Panc1 (cell line): ENCODE measurements around the gene LMNTD1. TPM values are rescaled to one million over a fixed set of nuclear protein-coding genes. Genes with fewer than 3 reads are reported as not detected.
A peak's percentile ranks its signal among the peaks of the same experiment; 100 is the strongest.
"Not testable (repeated sequence)": the region's sequence is repeated elsewhere in the genome, so short reads cannot be mapped to it uniquely, and the experiment has no call there.

Experiments
- ATAC-seq: fragments of 200-7000 bp; cut with Tn5 transposase; 2 replicates; pipeline ENCODE4 v1.9.1; 2020; ENCODE audit warnings: mild to moderate bottlenecking, moderate library complexity
- BruUV-seq: library from RNA; stranded (reverse); fragments of 400-500 nt; replicated peaks from 2 replicates; lab custom pipeline; 2021; lab: Mats Ljungman, UMichigan
- CTCF ChIA-PET: fragments of 300-600 bp; sonication (Branson Sonifier 250); formaldehyde crosslinking; loops from one replicate; lab custom pipeline; 2022; ENCODE audit warnings: antibody characterized with exemption; lab: Charles Lee
- POLR2A ChIA-PET: fragments of 300-600 bp; sonication (Branson Sonifier 250); formaldehyde crosslinking; loops from one replicate; lab custom pipeline; 2022; ENCODE audit warnings: antibody characterized with exemption; lab: Charles Lee
- DNase-seq: peaks from one replicate; pipeline ENCODE4 v3.0.0-alpha.2; 2010; ENCODE audit warnings: low read depth, low spot score
- H3K27ac ChIP-seq: 2 replicates; pipeline ENCODE4 v1.5.1; 2011; ENCODE audit warnings: mild to moderate bottlenecking, low read length, inconsistent platforms
- H3K27me3 ChIP-seq: fragments of 200-500 bp; sonication (Bioruptor generic); 2 replicates; pipeline ENCODE4 v1.6.0; 2014; ENCODE audit warnings: low read length, inconsistent platforms; ENCODE audit not compliant: control insufficient read depth, insufficient read depth
- H3K36me3 ChIP-seq: fragments of 200-500 bp; sonication (Bioruptor generic); 2 replicates; pipeline ENCODE4 v1.5.1; 2014; ENCODE audit warnings: inconsistent platforms, mild to moderate bottlenecking, low read length, moderate library complexity; ENCODE audit not compliant: control insufficient read depth, insufficient read depth
- H3K4me1 ChIP-seq: 2 replicates; pipeline ENCODE4 v1.5.1; 2011; ENCODE audit warnings: inconsistent platforms, mild to moderate bottlenecking, low read length, moderate library complexity; ENCODE audit not compliant: control insufficient read depth, insufficient read depth
- H3K4me3 ChIP-seq, 2 experiments: 2 replicates each; pipeline ENCODE4 v1.5.1; 2011 to 2012; ENCODE audit warnings: low read depth in 2 of 2, low read length in 2 of 2, mild to moderate bottlenecking in 2 of 2, inconsistent platforms in 1 of 2, moderate library complexity in 1 of 2
- H3K9me3 ChIP-seq: fragments of 200-500 bp; sonication (Bioruptor generic); 2 replicates; pipeline ENCODE4 v1.5.1; 2014; ENCODE audit warnings: low read depth, mild to moderate bottlenecking, inconsistent platforms, low read length, moderate library complexity; ENCODE audit not compliant: control insufficient read depth, insufficient read depth
- in situ Hi-C: cut with HindIII; loops from 2 replicates; pipeline ENCODE4 v1.10.0; 2016; ENCODE audit warnings: low sequenced_read_pairs, low pct_unique_long_range_greater_than_20kb
- intact Hi-C: fragments of 100-400 bp; cut with micrococcal nuclease; formaldehyde crosslinking; loops from one replicate; pipeline ENCODE4 v1.10.0; 2022; ENCODE audit not compliant: unreplicated experiment
- total RNA-seq: library from RNA; stranded (reverse); gene quantifications from one replicate; pipeline ENCODE4 v1.2.1, GENCODE V29; 2021; ENCODE audit not compliant: unreplicated experiment
- TF ChIP-seq, protein P1 (sequence below): fragments of 450-650 bp; IDR thresholded peaks from 2 replicates; pipeline ENCODE4 v1.5.1; 2017; ENCODE audit warnings: mild to moderate bottlenecking
- TF ChIP-seq, protein P2 (sequence below), 2 experiments: IDR thresholded peaks; 2 replicates each; pipeline ENCODE4 v1.6.1; 2011 to 2012; ENCODE audit warnings: low read depth in 2 of 2, control low read depth in 1 of 2, low read length in 1 of 2, mild to moderate bottlenecking in 1 of 2, moderate library complexity in 1 of 2; ENCODE audit not compliant: insufficient read depth in 1 of 2

LMNTD1 gene
- total RNA-seq, 1 experiment from 2014 or later, result 0.13 TPM

DNA sequence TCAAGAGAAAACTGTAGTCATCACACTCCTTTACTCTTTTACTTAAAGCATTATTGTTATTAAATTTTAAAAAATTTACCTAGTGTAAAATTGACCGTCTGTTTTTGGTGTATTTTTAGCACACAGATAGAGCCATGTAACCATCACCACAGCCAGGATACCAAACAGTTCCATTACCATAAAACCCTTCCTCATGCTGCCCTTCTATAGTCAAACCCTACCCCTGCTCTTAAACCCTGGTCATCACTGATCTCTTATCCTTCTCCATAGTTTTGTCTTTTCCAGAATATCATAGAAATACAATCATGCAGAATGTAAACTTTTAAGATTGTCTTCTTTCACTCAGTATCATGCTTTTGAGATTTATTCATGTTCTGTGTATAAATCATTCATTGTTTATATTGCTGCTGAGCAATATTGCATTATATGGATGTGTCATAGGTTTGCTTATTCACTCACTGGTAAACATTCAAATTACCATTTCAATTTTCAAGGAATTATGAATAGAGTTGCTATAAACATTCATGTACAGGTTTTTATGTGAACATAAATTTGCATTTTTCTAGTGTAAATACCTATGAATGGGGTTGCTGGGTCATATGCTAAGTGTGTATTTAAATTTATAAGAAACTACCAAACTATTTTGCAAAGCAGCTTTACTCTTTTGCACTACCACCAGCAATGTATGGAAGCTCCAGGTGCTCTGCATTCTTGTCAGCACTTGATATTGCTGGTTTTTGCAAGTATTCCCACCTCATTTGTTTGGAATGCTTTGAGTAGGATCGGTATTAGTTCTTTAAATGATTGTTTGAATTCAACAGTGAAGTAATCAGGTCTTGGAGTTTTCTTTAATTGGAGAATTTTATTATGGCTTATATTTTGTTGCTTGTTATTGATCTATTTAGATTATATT is 125.5 kb downstream of the LMNTD1 start:
- peak; percentile 62; the same call in 1 of the 2 replicates for ATAC-seq
- ChIA-PET CTCF (no interaction called here), POLR2A (no interaction called here)
- Histone ChIP-seq H3K9me3 (no peaks in the 10 kb centered on the region), H3K27ac (no peak overlapping the region), H3K4me3 (no peak overlapping the region), H3K27me3 (no peaks in the 10 kb centered on the region), H3K4me1 (no peaks in the 10 kb centered on the region), H3K36me3 (no peaks in the 10 kb centered on the region)
- in situ Hi-C loops, result no loop called here
- DNase-seq, result peak; percentile 59
- intact Hi-C loops, result no loop called here
- TF ChIP-seq, protein P1, sequence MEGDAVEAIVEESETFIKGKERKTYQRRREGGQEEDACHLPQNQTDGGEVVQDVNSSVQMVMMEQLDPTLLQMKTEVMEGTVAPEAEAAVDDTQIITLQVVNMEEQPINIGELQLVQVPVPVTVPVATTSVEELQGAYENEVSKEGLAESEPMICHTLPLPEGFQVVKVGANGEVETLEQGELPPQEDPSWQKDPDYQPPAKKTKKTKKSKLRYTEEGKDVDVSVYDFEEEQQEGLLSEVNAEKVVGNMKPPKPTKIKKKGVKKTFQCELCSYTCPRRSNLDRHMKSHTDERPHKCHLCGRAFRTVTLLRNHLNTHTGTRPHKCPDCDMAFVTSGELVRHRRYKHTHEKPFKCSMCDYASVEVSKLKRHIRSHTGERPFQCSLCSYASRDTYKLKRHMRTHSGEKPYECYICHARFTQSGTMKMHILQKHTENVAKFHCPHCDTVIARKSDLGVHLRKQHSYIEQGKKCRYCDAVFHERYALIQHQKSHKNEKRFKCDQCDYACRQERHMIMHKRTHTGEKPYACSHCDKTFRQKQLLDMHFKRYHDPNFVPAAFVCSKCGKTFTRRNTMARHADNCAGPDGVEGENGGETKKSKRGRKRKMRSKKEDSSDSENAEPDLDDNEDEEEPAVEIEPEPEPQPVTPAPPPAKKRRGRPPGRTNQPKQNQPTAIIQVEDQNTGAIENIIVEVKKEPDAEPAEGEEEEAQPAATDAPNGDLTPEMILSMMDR, result no peak
- TF ChIP-seq, protein P2, sequence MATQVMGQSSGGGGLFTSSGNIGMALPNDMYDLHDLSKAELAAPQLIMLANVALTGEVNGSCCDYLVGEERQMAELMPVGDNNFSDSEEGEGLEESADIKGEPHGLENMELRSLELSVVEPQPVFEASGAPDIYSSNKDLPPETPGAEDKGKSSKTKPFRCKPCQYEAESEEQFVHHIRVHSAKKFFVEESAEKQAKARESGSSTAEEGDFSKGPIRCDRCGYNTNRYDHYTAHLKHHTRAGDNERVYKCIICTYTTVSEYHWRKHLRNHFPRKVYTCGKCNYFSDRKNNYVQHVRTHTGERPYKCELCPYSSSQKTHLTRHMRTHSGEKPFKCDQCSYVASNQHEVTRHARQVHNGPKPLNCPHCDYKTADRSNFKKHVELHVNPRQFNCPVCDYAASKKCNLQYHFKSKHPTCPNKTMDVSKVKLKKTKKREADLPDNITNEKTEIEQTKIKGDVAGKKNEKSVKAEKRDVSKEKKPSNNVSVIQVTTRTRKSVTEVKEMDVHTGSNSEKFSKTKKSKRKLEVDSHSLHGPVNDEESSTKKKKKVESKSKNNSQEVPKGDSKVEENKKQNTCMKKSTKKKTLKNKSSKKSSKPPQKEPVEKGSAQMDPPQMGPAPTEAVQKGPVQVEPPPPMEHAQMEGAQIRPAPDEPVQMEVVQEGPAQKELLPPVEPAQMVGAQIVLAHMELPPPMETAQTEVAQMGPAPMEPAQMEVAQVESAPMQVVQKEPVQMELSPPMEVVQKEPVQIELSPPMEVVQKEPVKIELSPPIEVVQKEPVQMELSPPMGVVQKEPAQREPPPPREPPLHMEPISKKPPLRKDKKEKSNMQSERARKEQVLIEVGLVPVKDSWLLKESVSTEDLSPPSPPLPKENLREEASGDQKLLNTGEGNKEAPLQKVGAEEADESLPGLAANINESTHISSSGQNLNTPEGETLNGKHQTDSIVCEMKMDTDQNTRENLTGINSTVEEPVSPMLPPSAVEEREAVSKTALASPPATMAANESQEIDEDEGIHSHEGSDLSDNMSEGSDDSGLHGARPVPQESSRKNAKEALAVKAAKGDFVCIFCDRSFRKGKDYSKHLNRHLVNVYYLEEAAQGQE (IDR thresholded peaks at IDR 0.05; ENCODE audit: insufficient read depth in 1 of 2, low read depth in 2 of 2, low read length in 1 of 2), result no peak
- BruUV-seq, result no TSS peak

DNA sequence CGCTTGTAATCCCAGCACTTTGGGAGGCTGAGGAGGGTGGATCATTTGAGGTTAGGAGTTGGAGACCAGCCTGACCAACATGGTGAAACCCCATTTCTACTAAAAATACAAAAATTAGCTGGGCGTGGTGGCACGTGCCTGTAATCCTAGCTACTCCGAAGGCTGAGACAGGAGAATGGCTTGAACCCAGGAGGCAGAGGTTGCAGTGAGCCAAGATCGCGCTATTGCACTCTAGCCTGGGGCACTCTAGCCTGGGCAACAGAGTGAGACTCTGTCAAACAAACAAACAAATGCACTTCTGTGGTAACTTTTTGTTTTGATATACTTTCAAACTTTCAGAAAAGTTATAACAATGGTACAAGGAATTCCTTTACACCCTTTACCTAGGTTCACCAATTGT is 126.3 kb downstream of the LMNTD1 start:
- H3K27ac ChIP-seq, POLR2A ChIA-PET, BruUV-seq: not testable (repeated sequence)

More for the DNA sequence above, 126.3 kb downstream of the LMNTD1 start:
- ATAC-seq, H3K36me3 ChIP-seq, H3K4me3 ChIP-seq, H3K4me1 ChIP-seq, DNase-seq, in situ Hi-C loops, intact Hi-C loops, H3K27me3 ChIP-seq, H3K9me3 ChIP-seq, CTCF ChIA-PET: not testable (repeated sequence)
